ENCODE measurements around the gene GNG12.
"Not testable (repeated sequence)": the region's sequence is repeated elsewhere in the genome, so short reads cannot be mapped to it uniquely, and the experiment has no call there.

Gene GNG12

DNA sequence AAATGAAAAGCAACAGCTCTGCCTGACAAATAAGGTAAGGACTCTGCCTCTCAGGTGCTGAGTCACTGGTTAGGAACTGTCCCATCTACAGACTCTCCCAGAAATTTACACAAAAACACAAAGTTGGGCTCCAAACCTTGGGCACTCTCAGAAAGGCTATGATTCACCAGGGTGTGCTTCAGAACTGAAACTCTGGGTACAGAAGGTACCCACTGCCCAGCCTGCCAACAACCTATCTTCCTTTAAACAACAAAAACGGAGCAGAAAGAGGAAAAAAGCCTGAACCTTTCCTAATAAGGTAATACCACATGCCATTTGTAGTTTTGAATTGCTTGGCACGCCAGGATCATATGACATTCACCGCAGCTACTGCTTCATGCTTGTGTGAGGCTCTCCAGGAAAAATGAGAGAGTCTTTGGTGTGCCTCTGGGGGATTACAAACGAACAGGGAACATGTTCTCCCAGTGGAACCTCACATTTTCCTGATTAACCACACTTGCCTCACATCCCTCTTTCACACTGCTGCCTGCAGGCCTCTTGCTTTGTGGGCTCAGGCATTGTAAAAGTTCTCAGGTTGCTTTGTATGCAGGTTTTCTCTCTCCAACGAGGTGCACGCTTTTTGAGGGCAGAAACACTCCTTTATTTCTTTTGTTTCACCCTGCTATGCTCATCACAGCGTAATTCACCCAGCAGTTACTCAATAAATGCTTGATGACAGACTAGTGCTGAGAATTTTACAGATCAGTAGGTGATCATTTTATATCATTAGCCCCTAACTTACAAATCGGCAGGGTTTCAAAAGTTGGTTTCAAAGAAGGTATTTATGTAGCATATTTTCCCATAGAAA lies 83.2 kb downstream of the GNG12 start:
- no peak for FAIRE-seq

DNA sequence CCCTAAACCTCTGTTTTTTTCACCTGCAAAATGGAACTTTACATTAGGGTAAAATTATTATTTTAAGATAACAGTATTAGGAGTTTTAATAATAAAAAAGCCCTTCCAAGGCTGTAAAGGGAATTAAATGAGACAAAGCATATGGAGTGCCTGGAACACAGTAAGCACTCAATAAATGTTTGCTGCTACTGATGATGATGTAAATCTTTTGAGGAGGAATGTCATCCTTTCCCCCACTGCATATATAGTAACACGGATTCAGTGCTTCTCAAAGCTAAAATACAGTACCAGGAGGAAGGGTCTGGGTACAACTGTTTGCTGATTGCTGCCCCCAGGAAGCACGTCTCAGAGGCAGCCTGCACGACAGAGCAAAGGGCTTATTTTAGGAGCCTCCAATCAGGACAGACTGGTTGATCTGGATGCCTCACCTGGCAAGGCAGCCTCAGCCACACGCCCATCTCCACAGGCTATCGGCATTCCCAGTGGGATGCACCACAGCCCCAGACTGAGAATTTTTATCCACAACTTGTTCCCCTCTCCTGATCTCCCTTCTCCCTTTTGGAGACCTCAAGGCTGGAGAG lies 83.9 kb downstream of the GNG12 start:
- no peak for FAIRE-seq

DNA sequence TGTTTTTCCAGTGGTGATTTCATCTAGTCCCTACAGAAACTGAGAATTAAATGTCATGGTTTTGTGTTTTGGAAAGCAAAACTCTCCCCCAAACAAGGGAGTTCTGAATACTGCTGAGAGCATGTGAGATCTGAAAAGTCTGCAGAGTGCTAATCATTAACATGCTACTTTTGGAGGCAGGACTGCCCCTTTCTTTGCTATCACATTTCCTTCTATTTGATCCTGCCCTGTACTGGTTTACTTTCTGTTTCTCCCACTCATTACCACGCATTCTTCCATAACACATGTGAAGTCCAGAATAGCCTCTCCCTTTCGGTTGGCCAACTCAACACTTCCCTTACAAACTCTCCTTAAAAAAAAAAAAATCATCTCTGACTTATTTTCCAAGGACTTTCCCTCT lies 84.6 kb downstream of the GNG12 start:
- no peak for FAIRE-seq

DNA sequence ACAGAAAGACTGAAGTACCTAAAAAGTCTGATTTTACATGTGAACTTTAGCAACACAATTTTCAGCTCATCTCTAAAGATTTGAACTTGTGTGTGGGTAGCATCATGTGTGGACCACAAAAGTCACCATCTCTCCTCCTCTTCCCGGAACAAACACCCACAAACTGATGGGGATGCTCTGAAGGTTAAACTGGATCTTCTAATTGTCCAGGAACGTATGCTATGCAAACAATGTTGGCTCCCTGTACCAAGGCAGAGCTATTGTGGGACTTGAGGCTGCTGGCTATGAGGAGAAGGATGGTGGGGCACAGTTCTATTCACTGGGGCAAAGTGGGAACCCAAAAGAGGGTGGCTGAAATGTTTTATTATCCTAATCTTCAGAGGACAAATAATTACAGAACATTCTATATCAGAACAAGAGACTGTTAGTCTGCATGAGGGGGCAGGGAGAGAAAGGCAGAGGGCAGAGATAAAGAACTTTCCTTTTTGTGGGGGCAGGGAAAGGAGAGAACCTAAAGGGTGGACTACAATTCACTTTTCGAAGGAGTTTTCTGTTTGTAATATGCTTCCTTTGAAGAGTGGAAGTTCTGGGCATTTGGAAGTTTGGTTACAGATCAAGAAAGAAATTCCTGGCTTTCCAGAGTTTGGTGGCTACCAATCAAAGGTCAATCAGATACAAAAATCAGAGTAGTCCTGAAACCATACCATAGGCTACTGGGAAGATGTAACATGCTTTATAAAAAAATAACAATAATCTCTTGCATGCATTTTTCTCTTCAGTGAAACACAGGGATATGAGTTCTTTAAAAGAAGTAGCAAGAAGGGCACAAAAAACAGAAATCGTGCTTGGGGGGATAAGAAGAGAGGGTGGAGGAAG lies 85.4 kb downstream of the GNG12 start:
- no peak for FAIRE-seq

DNA sequence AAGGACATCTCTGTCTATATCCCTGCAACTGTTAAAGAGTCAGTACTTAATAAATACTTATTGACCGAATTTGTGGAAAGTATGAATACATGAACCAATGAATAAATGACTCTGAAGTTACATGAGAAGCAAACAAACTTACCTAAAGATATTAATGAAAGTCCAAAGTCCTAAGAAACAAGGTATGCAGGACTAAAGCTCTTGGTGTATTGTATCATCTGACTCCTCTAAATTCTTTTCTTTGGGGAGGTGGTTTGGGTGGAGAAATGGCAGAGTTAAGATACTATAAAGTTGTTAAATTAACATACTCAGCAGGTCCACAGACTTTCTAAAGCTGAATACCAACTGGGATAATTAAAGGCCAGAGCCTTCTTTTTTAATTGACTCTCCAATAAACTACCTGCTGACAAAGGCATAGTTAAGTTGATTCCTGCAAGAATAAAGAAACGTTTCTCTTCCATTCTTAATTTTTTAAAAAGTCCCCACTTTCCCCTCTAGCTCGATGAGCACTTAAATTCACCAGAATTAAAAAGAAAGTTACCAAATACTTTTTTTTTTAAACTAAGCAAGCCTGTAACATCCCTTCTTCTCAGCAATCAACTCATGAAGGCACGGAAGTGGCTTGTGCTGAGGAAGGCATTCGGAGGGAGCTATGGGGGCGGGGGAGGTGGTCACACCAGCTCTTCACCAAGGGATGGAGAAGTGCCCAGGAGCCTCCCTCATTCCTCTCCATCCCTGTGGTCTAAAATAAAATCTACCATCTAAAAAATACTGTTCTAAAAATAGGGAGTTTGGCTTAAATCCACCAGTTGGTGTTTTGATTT lies 87.2 kb downstream of the GNG12 start:
- FAIRE-seq: no peak

DNA sequence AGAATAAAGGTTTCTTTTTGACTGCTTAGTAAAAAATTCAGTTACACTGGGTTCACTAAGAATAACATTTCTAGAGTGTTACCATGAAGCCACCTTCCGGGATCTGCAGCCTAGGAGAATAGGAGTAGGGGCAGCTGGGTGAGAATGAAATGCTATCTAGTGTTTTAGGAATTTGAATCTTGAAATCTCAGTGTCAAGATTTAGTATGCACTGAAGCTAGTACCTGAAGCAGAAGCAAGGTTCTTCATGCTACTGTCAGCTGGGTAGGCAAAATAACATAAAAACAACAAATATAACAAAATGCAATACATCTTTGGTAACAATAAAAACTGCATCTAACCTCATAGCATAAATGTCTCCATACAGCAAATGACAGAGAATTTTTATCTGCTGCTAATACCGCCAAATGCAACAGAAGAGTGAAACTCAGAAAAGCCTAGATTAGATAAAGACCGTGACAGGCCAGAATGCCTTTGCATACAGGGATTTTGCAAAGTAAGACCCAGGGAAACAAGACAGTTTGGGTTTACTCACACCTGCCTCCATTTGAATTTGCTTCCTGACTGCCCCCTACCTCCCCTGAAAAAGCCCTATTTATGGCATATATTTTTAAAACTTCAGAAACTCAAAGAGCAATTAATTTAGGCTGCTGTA lies 90.1 kb downstream of the GNG12 start:
- FAIRE-seq: no peak

DNA sequence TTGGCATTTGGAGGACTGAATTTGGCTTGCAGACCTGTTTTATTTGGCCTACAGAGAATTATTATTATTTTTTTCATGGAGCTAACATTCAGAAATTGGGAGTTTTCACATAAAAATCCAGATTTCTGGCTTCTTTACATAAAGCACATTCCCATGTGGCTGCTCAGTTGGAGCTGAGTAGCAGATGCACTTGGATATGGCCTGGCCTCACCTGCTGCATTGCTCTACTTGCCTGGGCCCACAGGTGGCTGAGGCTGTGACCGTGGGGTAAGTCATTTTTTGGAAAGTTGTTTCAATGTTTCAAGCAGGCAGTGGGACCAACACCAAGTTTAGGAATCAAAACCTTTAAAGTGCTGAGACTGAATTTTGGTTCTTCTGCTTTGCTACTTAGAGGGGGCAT lies 91.5 kb downstream of the GNG12 start:
- no peak for FAIRE-seq

DNA sequence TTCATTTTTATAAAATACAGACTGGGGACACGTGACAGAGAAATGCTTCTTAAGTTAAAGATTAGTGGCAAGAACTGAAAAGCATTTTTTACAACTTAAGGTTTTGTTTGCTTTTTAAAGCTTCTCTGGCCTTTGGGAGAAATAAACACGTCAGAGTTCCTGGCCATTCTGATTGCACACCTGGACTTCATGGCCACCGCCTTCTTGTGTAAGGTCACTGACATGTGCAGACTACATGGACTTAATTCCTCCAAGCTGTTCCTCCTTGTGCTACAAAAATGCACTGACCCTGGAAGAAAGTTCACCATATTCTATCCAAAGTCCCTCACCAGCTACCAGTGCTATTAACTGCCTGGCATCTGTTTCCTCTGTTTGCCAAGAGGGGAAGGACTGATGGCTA lies 92.1 kb downstream of the GNG12 start:
- FAIRE-seq: no peak

DNA sequence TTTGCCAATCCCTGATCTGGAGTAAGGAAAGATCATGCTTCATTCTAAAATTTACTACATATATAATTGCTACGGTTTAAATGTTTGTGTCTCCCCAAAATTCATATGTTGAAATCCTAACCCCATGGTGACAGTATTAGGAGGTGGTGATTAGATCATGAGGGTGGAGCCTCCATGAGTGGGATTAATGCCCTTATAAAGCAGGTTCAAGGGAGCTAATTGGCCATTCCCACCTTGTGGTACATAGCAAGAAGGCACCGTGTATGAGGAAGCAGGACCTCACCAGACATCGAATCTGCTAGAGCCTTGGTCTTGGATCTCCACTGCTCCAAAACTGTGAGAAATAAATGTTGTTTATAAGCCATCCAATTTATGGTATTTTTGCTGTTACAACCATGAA lies 92.7 kb downstream of the GNG12 start:
- no peak for FAIRE-seq

DNA sequence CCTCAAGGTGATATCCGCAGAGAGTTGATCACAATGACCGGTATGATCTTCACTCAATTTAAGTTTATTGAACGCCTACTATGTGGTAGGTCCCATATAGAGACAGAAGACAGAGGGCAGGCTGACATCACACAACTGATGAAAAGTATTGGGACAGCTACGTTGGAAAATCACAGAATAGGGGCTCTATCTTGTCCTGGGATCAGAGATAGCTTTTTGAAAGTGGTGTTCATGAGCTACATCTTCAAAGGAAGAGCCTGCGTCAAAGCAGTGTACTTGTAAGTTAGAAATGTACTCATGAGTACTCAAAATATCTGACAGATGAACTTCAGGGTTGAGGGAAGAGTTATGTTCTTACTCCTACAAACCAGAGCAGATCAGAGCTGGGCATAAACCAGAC lies 93.9 kb downstream of the GNG12 start:
- FAIRE-seq: no peak

DNA sequence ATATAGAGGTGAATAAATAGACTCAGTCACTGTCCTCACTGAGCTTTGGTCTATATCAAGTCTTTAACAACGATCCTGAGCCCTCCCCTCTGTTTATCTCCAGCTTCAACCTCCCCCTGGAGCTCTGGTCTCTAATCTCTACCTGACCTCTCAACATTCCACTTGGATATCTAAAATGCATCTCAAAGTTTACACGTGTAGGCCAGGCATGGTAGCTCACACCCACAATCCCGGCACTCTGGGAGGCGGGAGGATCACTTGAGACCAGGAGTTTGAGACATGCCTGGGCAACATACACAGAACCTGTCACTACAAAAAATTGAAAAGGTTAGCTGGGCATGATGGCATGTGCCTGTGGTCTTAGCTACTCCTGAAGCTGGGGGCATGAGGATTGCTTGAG lies 94.9 kb downstream of the GNG12 start:
- FAIRE-seq: no peak

DNA sequence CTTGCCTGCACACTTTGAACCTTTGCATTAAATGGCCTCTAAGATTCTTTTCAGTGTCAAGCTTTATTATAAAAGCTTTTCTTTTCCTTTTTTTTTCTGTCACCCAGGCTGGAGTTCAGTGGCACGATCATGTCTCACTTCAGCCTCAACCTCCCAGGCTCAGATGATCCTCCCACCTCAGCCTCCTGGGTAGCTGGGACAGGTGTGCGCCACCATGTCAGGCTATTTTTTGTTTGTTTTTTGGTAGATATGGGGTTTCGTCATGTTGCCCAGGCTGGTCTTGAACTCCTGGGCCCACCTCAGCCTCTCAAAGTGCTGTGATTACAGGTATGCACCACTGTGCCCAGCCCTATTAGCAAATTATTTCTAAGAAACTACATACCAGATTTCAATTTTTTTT lies 95.4 kb downstream of the GNG12 start:
- FAIRE-seq: no peak

DNA sequence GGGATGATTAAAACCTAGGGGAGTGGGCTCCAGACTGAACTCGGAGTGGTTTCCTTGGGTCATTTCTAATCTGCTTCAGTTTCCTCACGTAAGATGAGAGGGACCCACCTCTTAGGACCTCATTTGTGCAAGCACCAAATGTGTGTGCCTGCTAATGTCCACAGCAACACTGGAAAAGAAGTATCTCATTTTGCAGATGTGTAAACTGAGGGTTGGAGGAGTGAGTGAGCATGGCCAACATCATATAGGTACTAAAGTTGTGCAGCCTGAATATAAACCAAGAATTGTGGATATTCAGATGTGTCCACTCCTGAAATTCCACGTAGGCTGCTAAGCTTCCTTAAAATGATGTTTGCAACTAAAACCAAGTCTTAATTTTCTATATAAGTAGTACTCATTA lies 96.5 kb downstream of the GNG12 start:
- FAIRE-seq: no peak

DNA sequence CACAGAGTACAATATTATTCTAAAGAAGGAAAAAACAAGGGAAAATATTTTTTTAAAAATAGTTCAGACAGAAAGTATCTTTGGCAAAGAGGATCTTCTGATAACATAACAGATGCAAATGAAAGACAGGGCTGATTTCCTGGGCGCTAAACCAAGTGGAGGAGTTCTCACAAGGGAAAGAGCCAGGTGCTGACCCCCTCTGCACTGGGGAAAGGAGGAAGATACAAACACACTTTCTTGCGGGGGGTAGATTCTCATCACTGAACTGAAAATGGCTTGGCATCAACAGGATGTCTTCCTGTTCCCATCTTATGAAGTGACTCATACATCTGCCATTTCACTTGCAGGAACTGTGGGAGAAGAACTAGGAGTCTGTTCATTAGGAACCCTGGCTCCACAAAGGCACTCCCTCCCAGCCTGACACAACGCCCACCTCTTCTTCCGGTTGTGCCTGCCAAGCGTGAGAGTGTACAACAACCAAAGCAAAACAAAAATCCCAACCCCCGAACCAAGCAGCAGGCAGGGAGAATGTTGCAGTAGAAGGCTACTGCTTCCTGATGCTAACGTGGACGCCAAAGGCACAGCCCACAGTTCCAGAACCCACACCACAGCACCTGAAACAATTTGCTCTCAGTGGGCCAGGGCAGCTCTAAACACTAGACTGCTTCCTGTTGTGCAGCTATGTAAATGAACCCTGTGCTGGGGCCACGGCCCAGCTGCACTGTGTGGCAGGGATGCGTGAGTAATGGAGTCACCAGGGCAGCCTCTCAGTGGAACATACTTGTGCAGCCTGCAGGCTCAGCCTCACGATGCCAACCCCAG lies 97.2 kb downstream of the GNG12 start:
- FAIRE-seq: no peak

DNA sequence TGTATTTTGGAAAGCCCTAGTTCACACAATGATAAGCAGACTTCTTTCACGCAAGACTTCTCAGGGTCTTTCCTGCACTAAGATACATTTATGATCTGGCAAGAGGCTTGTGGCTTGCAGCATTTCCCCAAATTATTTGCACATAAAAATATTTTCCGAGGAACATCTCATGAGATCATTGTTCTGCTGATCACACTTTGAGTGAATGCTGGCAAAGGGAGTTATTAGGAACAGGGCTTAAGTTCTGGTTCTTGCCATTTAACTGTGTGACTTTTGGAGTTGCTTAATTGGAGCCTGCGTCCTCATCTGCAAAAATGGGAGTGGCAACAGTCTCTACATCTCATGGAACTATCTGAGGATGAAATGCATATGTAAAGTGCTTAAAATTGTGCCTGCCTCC lies 98.1 kb downstream of the GNG12 start:
- FAIRE-seq: no peak

DNA sequence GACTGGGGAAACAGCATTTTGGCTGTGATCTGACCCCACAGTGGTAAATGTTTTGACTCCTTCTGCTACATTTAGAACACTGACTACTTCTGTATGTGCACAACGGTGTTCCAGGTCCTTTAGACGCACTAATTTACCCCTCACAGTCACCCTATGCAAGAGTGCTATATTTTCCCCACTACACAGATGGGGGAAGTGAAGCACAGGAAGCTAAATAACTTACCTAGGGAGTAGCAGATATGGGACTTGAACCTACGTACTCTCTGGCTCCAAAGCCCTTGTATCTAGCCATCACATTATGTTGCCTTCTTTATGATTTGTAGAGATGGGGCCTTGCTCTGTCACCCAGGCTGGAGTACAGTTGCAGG lies 99.0 kb downstream of the GNG12 start:
- no peak for FAIRE-seq

DNA sequence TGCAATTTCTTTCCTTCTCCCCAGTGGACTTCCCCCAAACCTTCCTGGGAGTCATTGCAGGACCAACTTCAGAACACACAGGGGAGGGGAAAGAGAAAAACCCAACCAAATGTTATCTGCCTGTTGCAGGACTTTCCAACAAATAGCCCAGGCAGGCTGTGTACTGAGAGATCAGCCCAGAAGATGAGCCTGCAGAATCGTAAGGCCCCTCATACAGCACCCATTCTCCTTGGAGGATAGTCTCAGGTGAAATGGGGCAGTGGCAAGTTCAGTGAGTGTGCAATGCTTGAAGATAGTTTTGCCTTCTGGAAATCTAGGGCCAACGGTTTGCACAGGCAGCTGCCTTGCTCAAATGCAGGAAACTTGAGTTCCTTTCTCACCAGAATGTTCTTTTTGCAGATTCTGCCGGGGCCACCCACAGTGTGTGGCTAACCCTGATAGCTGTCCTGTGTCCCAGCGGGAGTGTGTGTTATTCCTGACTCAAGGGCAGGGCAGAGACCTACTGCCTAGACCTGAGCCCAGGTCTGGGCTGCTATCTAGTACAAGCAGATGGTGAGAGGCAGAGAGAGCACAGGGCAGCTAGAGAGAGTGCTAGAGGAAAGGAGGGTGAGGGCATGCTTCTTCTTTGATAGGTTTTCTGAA lies 99.5 kb downstream of the GNG12 start:
- FAIRE-seq: no peak

DNA sequence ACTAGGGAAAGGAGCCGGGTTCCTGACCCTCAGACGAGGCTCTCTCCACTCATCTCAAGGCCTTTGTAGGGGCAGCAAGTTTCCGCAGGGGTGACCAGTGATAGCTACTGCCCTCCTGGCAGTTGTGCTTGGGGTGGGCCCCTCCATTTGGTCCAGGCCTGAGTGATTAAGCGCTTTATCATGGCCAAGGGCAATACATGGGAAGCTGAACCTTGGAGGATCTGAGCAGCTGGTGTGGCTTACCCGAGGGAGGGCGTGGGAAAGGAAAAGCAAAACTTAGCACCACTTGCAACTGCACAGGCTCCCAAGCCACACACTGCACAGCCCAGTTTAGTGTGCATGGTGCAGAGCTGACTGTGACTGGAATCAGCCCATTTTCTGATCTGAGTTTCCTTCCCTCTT lies 100.5 kb downstream of the GNG12 start:
- no peak for FAIRE-seq

DNA sequence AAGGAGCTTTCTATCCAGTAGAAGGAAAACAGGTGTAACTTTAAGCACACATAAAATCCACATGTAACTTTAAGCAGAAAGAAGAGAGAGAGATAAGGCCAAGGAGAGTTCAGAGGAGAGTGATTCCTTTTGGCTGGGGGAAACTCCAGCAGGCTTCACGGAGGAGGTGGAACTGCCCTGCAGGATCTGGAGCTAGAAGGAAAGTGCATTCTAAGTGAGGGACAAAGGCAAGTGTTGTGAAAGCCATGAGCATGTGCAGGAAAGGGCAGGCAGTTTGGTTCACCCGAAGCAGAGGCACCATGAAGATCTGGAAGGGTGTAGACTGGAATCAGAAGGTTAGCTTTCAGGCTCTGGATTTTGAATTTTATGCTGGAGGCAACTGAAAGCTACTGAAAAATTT lies 101.9 kb downstream of the GNG12 start:
- no peak for FAIRE-seq

DNA sequence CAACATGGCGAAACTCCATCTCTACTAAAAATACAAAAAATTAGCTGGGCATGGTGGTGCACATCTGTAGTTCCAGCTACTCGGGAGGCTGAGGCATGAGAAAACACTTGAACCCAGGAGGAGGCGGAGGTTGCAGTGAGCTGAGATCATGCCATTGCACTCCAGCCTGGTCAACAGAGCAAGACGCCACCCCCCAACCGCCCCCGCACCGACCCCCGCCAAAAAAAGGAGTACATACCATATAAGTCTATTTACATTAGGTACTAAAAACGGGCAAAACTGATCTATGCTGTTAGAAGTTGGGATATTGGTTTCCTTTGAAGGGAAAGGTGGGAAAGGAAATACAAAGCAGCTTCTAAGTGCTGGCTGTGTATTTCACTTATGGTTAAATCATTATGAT lies 103.0 kb downstream of the GNG12 start:
- FAIRE-seq: not testable (repeated sequence)

DNA sequence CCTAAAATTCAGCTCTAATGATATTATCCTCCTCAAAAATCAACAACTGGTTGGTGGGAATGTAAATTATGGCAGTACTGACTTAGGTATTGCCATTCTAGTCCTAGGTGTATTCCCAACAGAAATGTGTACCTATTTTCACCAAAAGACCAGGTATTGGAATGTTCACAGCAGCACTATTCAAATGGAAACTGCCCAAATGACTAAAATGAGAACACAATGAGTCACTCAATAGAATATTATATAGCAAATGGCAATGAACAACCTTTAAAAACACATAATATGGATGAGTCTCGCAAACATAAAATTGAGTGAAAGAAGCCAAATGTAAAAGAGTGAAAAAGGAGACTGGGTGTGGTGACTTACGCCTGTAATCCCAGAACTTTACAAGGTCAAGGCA lies 103.4 kb downstream of the GNG12 start:
- FAIRE-seq: no peak
